HCT116 (cell line): Measurements from ENCODE around the gene SMC2. TPM values are rescaled to one million over a fixed set of nuclear protein-coding genes. Genes with fewer than 3 reads are reported as not detected.

Experiments
- ATAC-seq: fragments of 200-7000 bp; cut with Tn5 transposase; 2 replicates; pipeline ENCODE4 v1.9.1; 2020; ENCODE audit warnings: mild to moderate bottlenecking, moderate library complexity
- BruUV-seq: library from RNA; stranded (reverse); fragments of 400-500 nt; replicated peaks from 2 replicates; lab custom pipeline; 2021; lab: Mats Ljungman, UMichigan
- CTCF ChIA-PET: fragments of 300-600 bp; sonication (Branson Sonifier 250); formaldehyde crosslinking; loops from one replicate; lab custom pipeline; 2021; ENCODE audit warnings: antibody characterized with exemption; lab: Charles Lee
- POLR2A ChIA-PET: fragments of 300-600, 350-600 bp; sonication (Branson Sonifier 250); formaldehyde crosslinking; loops from one replicate; lab custom pipeline; 2021; ENCODE audit warnings: antibody characterized with exemption; lab: Charles Lee
- RAD21 ChIA-PET, 2 experiments: fragments of 300-600 bp; sonication (Branson Sonifier 250); formaldehyde crosslinking; loops; one replicate each; lab custom pipeline; 2023; ENCODE audit warnings: low total read pairs in 2 of 2; ENCODE audit not compliant: uncharacterized antibody in 2 of 2, unreplicated experiment in 2 of 2, low non-redundant PET in 1 of 2; lab: Charles Lee
- DNase-seq: peaks from one replicate; pipeline ENCODE4 v3.0.0-alpha.2; 2010; ENCODE audit warnings: low read depth, low spot score
- H2AFZ ChIP-seq: fragments of 200-600 bp; shearing (Covaris generic), sonication (generic); 2 replicates; pipeline ENCODE4 v1.6.1; 2017; ENCODE audit warnings: low read depth, mixed run types, mixed read lengths, antibody characterized with exemption, low read length; ENCODE audit not compliant: poor library complexity, severe bottlenecking
- H3K27ac ChIP-seq: 2 replicates; pipeline ENCODE4 v1.5.1; 2012; ENCODE audit warnings: low read depth, low read length
- H3K27me3 ChIP-seq: fragments of 200-600 bp; sonication (generic); 2 replicates; pipeline ENCODE4 v1.6.1; 2016; ENCODE audit warnings: mixed run types, low read length, mixed read lengths; ENCODE audit not compliant: insufficient read depth
- H3K36me3 ChIP-seq, 2 experiments: fragments of 200-500 bp in 1 of 2; fragments of 200-600 bp in 1 of 2; sonication (Bioruptor generic) in 1 of 2; sonication (generic) in 1 of 2; 2 replicates each; pipeline versions ENCODE4 v1.5.1 to v1.6.1; 2014 to 2016; ENCODE audit warnings: low read length in 2 of 2, inconsistent platforms in 1 of 2, mixed read lengths in 1 of 2, mixed run types in 1 of 2; ENCODE audit not compliant: insufficient read depth in 2 of 2, control insufficient read depth in 1 of 2
- H3K4me1 ChIP-seq, 2 experiments: fragments of 200-600 bp in 1 of 2; sonication (generic) in 1 of 2; 2 replicates each; pipeline versions ENCODE4 v1.5.1 to v1.6.1; 2012 to 2017; ENCODE audit warnings: low read length in 2 of 2, inconsistent platforms in 1 of 2, mild to moderate bottlenecking in 1 of 2, mixed read lengths in 1 of 2, mixed run types in 1 of 2, moderate library complexity in 1 of 2; ENCODE audit not compliant: insufficient read depth in 2 of 2, control insufficient read depth in 1 of 2
- H3K4me2 ChIP-seq: fragments of 200-600 bp; sonication (generic); 2 replicates; pipeline ENCODE4 v1.6.1; 2017; ENCODE audit warnings: mixed run types, low read length, mixed read lengths
- H3K4me3 ChIP-seq, 2 experiments: fragments of 200-600 bp in 1 of 2; sonication (generic) in 1 of 2; replicated peaks in 1 of 2; 2 replicates each; pipeline ENCODE4 v1.5.1; 2011 to 2016; ENCODE audit warnings: low read length in 2 of 2, control low read depth in 1 of 2, low read depth in 1 of 2, mild to moderate bottlenecking in 1 of 2, mixed read lengths in 1 of 2, mixed run types in 1 of 2
- H3K79me2 ChIP-seq: fragments of 200-600 bp; sonication (generic); 2 replicates; pipeline ENCODE4 v1.6.1; 2017; ENCODE audit warnings: mild to moderate bottlenecking, mixed run types, low read length, moderate library complexity, mixed read lengths; ENCODE audit not compliant: insufficient read depth
- H3K9ac ChIP-seq: fragments of 200-600 bp; sonication (generic); 2 replicates; pipeline ENCODE4 v1.6.1; 2016; ENCODE audit warnings: low read length, mixed read lengths
- H3K9me2 ChIP-seq: fragments of 200-600 bp; sonication (generic), shearing (Covaris generic); 2 replicates; pipeline ENCODE4 v1.6.1; 2017; ENCODE audit warnings: mixed run types, mild to moderate bottlenecking, moderate library complexity; ENCODE audit not compliant: insufficient read depth
- H3K9me3 ChIP-seq, 2 experiments: fragments of 200-500 bp in 1 of 2; fragments of 200-600 bp in 1 of 2; sonication (Bioruptor generic) in 1 of 2; sonication (generic) in 1 of 2; 2 replicates each; pipeline ENCODE4 v1.6.1; 2014 to 2017; ENCODE audit warnings: low read length in 2 of 2, mixed read lengths in 2 of 2, inconsistent platforms in 1 of 2, low read depth in 1 of 2, mild to moderate bottlenecking in 1 of 2, mixed run types in 1 of 2, moderate library complexity in 1 of 2; ENCODE audit not compliant: control insufficient read depth in 1 of 2, insufficient read depth in 1 of 2
- H4K20me1 ChIP-seq: fragments of 200-600 bp; sonication (generic), shearing (Covaris generic); 2 replicates; pipeline ENCODE4 v1.6.1; 2017; ENCODE audit warnings: mixed run types, mild to moderate bottlenecking, moderate library complexity; ENCODE audit not compliant: insufficient read depth
- ATF3 ChIP-seq: IDR thresholded peaks from 2 replicates; pipeline ENCODE4 v1.6.1; 2012
- CBX3 ChIP-seq: IDR thresholded peaks from 2 replicates; pipeline ENCODE4 v1.6.1; 2012; ENCODE audit warnings: low read depth
- CTCF ChIP-seq, 3 experiments: fragments of 200-600 bp in 1 of 3; sonication (generic) in 1 of 3; IDR thresholded peaks in 2 of 3; conservative IDR thresholded peaks in 1 of 3; 2 replicates each; pipeline ENCODE4 v1.5.1; 2012 to 2017; ENCODE audit warnings: low read depth in 2 of 3, low read length in 2 of 3, antibody characterized with exemption in 1 of 3, borderline replicate concordance in 1 of 3, control low read depth in 1 of 3, mild to moderate bottlenecking in 1 of 3, mixed read lengths in 1 of 3, mixed run types in 1 of 3, moderate library complexity in 1 of 3; ENCODE audit not compliant: insufficient read depth in 1 of 3
- EZH2 ChIP-seq: fragments of 200-600 bp; sonication (generic); IDR thresholded peaks from 2 replicates; pipeline ENCODE4 v1.6.1; 2017; ENCODE audit warnings: antibody characterized with exemption, mixed run types
- FOSL1 ChIP-seq: IDR thresholded peaks from 2 replicates; pipeline ENCODE4 v1.6.1; 2012; ENCODE audit warnings: low read depth
- MAX ChIP-seq: IDR thresholded peaks from 2 replicates; pipeline ENCODE4 v1.6.1; 2012
- POLR2A ChIP-seq: IDR thresholded peaks from 2 replicates; pipeline ENCODE4 v1.7.0; 2011; ENCODE audit warnings: borderline replicate concordance; ENCODE audit not compliant: insufficient read depth, insufficient read length; ENCODE audit errors: extremely low read depth
- POLR2AphosphoS5 ChIP-seq: IDR thresholded peaks from 2 replicates; pipeline ENCODE4 v1.6.1; 2011; ENCODE audit warnings: mild to moderate bottlenecking, low read depth, low read length, moderate library complexity
- RAD21 ChIP-seq: IDR thresholded peaks from 2 replicates; pipeline ENCODE4 v1.6.1; 2012; ENCODE audit warnings: low read depth, mild to moderate bottlenecking
- REST ChIP-seq: IDR thresholded peaks from 2 replicates; pipeline ENCODE4 v1.6.1; 2012; ENCODE audit warnings: low read depth
- SIN3A ChIP-seq: IDR thresholded peaks from 2 replicates; pipeline ENCODE4 v1.6.1; 2012; ENCODE audit warnings: low read depth
- SP1 ChIP-seq: IDR thresholded peaks from 2 replicates; pipeline ENCODE4 v1.6.1; 2012; ENCODE audit warnings: low read depth
- SRF ChIP-seq: IDR thresholded peaks from 2 replicates; pipeline ENCODE4 v1.6.1; 2012; ENCODE audit warnings: low read depth
- TCF7L2 ChIP-seq: IDR thresholded peaks from 2 replicates; pipeline ENCODE4 v1.7.0; 2011; ENCODE audit warnings: borderline replicate concordance, inconsistent platforms; ENCODE audit not compliant: insufficient read depth, insufficient read length; ENCODE audit errors: extremely low read depth
- YY1 ChIP-seq: IDR thresholded peaks from 2 replicates; pipeline ENCODE4 v1.6.1; 2011; ENCODE audit warnings: low read length, low read depth, moderate library complexity, mild to moderate bottlenecking; ENCODE audit not compliant: insufficient replicate concordance; ENCODE audit errors: extremely low read depth
- ZFX ChIP-seq: fragments of 450-650 bp; IDR thresholded peaks from 2 replicates; pipeline ENCODE4 v1.6.1; 2017
- ZNF274 ChIP-seq: fragments of 200-500 bp; sonication (Bioruptor generic); IDR thresholded peaks from 2 replicates; pipeline ENCODE4 v1.6.1; 2014; ENCODE audit warnings: mild to moderate bottlenecking, low read depth, low read length, inconsistent platforms
- intact Hi-C: fragments of 100-400 bp; cut with micrococcal nuclease; formaldehyde crosslinking; loops from 2 replicates; pipeline ENCODE4 v1.10.0; 2022
- total RNA-seq: library from RNA; stranded (reverse); gene quantifications from one replicate; pipeline ENCODE4 v1.2.1, GENCODE V29; 2021; ENCODE audit not compliant: unreplicated experiment

The SMC2 gene
- total RNA-seq, 1 experiment from 2014 or later, result 20.5 TPM

- ATAC-seq, result no peak
- no peaks in the 10 kb centered on the region for H3K36me3 ChIP-seq
- H3K9me2 ChIP-seq, result no peaks in the 10 kb centered on the region
- H3K79me2 ChIP-seq, result no peaks in the 10 kb centered on the region
- ChIA-PET CTCF (no interaction called here), POLR2A (no interaction called here), RAD21 (no interaction called here)
- no peaks in the 10 kb centered on the region for H3K9me3 ChIP-seq
- no peak overlapping the region for H3K4me3 ChIP-seq
- H4K20me1 ChIP-seq, result no peaks in the 10 kb centered on the region
- intact Hi-C loops, result no loop called here
- no peak overlapping the region for H3K4me2 ChIP-seq
- no peak for DNase-seq
- no TSS peak for BruUV-seq
- H3K9ac ChIP-seq, result no peak overlapping the region
- H2AFZ ChIP-seq, result no peak overlapping the region
- H3K27ac ChIP-seq, result no peak overlapping the region
- H3K4me1 ChIP-seq, result no peaks in the 10 kb centered on the region
- TF ChIP-seq CBX3, result no peak
- no peak for TF ChIP-seq MAX
- TF ChIP-seq TCF7L2, result no peak
- TF ChIP-seq YY1, result no peak
- TF ChIP-seq SP1, result no peak
- TF ChIP-seq CTCF (IDR thresholded peaks at IDR 0.05 in 2 of 3, conservative IDR thresholded peaks at IDR 0.05 in 1 of 3; ENCODE audit: borderline replicate concordance in 1 of 3, insufficient read depth in 1 of 3, low read depth in 2 of 3, low read length in 2 of 3), result no peak
- TF ChIP-seq SIN3A, result no peak
- no peak for TF ChIP-seq POLR2AphosphoS5
- no peak for TF ChIP-seq REST
- no peak for TF ChIP-seq RAD21
- TF ChIP-seq ATF3, result no peak
- no peak for TF ChIP-seq POLR2A
- no peak for TF ChIP-seq SRF
- TF ChIP-seq ZFX, result no peak
- TF ChIP-seq FOSL1, result no peak
- TF ChIP-seq ZNF274, result no peak
- TF ChIP-seq EZH2, result no peak
- TF ChIP-seq, all 23 proteins: peak for 0
- peaks cover 10% of the 10 kb centered on the region; the same call in 1 of the 2 replicates for H3K27me3 ChIP-seq
Measured at GRCh38 chr9:104073098-104073769, 20.9 kb upstream of the SMC2 start.
